ENCODE data around the gene RASA1. TPM values are rescaled to one million over a fixed set of nuclear protein-coding genes. Genes with fewer than 3 reads are reported as not detected.
A peak's percentile ranks its signal among the peaks of the same experiment; 100 is the strongest.

RASA1 gene
- total and polyA plus RNA-seq, 4 donors: 8.3 to 54.0 (median 20.6) TPM

DNA sequence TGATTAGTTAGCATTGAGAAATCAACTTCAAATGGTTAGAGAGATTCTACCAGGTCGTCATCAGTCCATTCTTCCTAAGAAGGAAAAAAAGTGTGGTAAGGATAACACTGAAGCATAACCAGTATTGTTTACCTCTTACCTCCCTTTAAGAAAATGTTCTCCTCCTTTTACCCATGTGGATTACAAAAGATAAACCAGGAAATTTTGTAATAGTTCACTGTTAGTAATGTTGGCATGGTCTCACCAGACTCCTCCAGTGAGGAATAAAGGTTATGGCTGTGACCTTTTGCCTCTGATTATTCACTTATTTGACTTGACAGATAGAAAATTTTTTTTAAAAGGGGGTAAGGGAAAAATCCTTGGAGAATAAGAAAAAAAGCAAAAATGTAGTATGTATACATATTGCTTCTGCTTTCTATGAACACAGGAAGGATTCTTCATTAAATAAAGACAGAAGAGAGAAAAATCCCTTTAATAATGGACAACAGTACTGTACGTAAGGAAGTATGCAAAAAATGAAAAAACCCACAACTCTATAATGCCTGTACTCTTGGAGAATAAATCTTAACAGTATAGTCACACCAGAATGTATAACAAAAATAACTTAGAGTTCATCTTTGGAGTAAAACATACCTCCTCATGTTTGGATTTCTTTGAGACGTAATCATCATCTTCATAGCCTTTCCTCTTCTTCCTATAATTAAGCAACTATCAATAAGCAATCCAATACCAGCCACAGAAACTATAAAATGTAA lies 126.9 kb downstream of the RASA1 start:
- WGBS, 2 donors: 46 to 85% methylated on average over 3 of the region's 3 CpGs
- TF ChIP-seq, protein P1, sequence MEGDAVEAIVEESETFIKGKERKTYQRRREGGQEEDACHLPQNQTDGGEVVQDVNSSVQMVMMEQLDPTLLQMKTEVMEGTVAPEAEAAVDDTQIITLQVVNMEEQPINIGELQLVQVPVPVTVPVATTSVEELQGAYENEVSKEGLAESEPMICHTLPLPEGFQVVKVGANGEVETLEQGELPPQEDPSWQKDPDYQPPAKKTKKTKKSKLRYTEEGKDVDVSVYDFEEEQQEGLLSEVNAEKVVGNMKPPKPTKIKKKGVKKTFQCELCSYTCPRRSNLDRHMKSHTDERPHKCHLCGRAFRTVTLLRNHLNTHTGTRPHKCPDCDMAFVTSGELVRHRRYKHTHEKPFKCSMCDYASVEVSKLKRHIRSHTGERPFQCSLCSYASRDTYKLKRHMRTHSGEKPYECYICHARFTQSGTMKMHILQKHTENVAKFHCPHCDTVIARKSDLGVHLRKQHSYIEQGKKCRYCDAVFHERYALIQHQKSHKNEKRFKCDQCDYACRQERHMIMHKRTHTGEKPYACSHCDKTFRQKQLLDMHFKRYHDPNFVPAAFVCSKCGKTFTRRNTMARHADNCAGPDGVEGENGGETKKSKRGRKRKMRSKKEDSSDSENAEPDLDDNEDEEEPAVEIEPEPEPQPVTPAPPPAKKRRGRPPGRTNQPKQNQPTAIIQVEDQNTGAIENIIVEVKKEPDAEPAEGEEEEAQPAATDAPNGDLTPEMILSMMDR (IDR thresholded peaks at IDR 0.05; ENCODE audit: control extremely low read depth, extremely low read depth): no peak
- no peak for DNase-seq
- Histone ChIP-seq H3K36me3 (ENCODE audit: control insufficient read depth in 4 of 4, insufficient read depth in 4 of 4, low read length in 4 of 4) (peaks cover 20 to 75% (median 34%) of the 10 kb centered on the region in 4 donors), H3K27me3 (ENCODE audit: control insufficient read depth in 3 of 3, insufficient read depth in 3 of 3, low read length in 2 of 3) (no peaks in the 10 kb centered on the region), H3K4me3 (no peak overlapping the region), H3K9me3 (ENCODE audit: control insufficient read depth in 4 of 4, insufficient read depth in 3 of 4, low read length in 3 of 4) (no peaks in the 10 kb centered on the region), H3K9ac (ENCODE audit: insufficient read depth in 1 of 2, low read length in 2 of 2) (no peak overlapping the region), H3K4me1 (ENCODE audit: control insufficient read depth in 5 of 5, insufficient read depth in 5 of 5, low read length in 5 of 5) (no peaks in the 10 kb centered on the region), H3K27ac (ENCODE audit: low read depth in 1 of 2, low read length in 1 of 2) (no peak overlapping the region)
- ATAC-seq (ENCODE audit: insufficient read depth, low FRiP score): no peak

DNA sequence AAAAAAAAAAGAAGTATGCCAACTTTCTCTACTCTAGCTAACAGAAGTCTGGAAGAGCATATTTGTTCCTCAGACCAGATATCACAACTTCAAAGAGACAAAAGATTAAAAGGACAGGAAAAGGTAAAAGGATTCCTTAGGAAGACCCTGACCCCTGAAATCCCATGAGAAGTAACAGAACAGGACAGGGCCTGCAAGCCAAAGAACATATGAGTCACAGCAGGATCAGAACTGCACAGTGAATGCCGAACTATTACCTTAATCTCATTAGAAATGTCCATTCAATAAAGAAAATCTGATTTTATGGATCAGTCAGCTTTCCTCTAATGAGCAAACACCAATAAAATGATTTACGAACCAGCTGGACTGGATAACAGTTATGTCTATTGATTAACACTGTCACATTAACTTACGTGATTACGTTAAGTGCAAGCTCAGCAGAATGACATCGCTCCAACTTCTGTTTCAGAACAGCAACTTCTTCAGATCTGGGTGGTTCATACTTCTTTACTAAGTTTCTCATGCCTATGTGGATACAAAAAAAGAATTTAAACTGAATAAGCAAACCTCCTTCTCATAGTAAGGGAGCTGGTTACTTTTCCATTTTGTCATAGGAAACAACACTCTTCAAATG lies 131.4 kb downstream of the RASA1 start:
- Histone ChIP-seq H3K9ac (ENCODE audit: insufficient read depth in 1 of 2, low read length in 2 of 2) (peak overlapping the region in 1 of 2 donors; percentile 5), H3K27ac (ENCODE audit: low read depth in 1 of 2, low read length in 1 of 2) (no peak overlapping the region), H3K36me3 (ENCODE audit: control insufficient read depth in 4 of 4, insufficient read depth in 4 of 4, low read length in 4 of 4) (peaks cover 14 to 58% (median 20%) of the 10 kb centered on the region in 4 donors), H3K9me3 (ENCODE audit: control insufficient read depth in 4 of 4, insufficient read depth in 3 of 4, low read length in 3 of 4) (no peaks in the 10 kb centered on the region), H3K27me3 (ENCODE audit: control insufficient read depth in 3 of 3, insufficient read depth in 3 of 3, low read length in 2 of 3) (no peaks in the 10 kb centered on the region), H3K4me1 (ENCODE audit: control insufficient read depth in 5 of 5, insufficient read depth in 5 of 5, low read length in 5 of 5) (no peaks in the 10 kb centered on the region), H3K4me3 (no peak overlapping the region)
- DNase-seq (no peak), ATAC-seq (ENCODE audit: insufficient read depth, low FRiP score) (no peak)
- WGBS, 2 donors: 79 to 84% methylated on average over 5 of the region's 5 CpGs
- TF ChIP-seq, protein P1 (IDR thresholded peaks at IDR 0.05; ENCODE audit: control extremely low read depth, extremely low read depth): no peak

DNA sequence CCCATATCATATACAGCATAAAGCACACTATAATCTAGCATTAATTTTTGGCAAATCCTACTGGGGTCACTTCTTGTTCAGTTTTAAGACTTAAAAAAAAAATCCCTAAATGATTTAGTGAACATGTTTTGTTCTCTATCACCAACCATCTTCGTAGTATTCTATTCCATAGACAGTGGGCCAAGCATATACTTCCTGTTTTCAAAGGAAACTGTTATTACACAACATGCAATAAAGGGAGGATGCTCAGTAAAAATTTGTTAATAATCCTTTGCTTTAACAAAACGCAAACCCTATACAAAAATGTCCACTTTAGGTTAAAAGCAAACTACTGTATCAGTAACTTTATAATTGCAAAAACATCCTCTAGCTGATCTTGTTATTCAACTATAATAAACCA lies 132.0 kb downstream of the RASA1 start:
- Histone ChIP-seq H3K27ac (ENCODE audit: low read depth in 1 of 2, low read length in 1 of 2) (no peak overlapping the region), H3K9me3 (ENCODE audit: control insufficient read depth in 4 of 4, insufficient read depth in 3 of 4, low read length in 3 of 4) (no peaks in the 10 kb centered on the region), H3K36me3 (ENCODE audit: control insufficient read depth in 4 of 4, insufficient read depth in 4 of 4, low read length in 4 of 4) (peaks cover 14 to 52% (median 20%) of the 10 kb centered on the region in 4 donors), H3K4me1 (ENCODE audit: control insufficient read depth in 5 of 5, insufficient read depth in 5 of 5, low read length in 5 of 5) (no peaks in the 10 kb centered on the region), H3K4me3 (no peak overlapping the region), H3K9ac (ENCODE audit: insufficient read depth in 1 of 2, low read length in 2 of 2) (peak overlapping the region in 1 of 2 donors; percentile 5), H3K27me3 (ENCODE audit: control insufficient read depth in 3 of 3, insufficient read depth in 3 of 3, low read length in 2 of 3) (no peaks in the 10 kb centered on the region)
- TF ChIP-seq, protein P1 (IDR thresholded peaks at IDR 0.05; ENCODE audit: control extremely low read depth, extremely low read depth): no peak
- DNase-seq (no peak), ATAC-seq (ENCODE audit: insufficient read depth, low FRiP score) (peak; percentile 35)
- 19 to 47% methylated on average over 2 of the region's 2 CpGs for WGBS, 2 donors

Measured in lung (tissue), 12 donors.